Mesendoderm (in vitro differentiated cells): ENCODE measurements around the gene LRRN4CL.

Experiments
- DNase-seq: peaks from one replicate; pipeline ENCODE4 v3.0.0; 2013
- H2AK5ac ChIP-seq: 2 replicates; pipeline ENCODE4 v1.6.1; 2013; ENCODE audit warnings: low read length, inconsistent platforms
- H2BK120ac ChIP-seq: 2 replicates; pipeline ENCODE4 v1.6.1; 2013; ENCODE audit warnings: low read depth, mild to moderate bottlenecking, low read length, moderate library complexity, mixed read lengths
- H2BK15ac ChIP-seq: replicated peaks from 2 replicates; pipeline ENCODE4 v1.6.1; 2013; ENCODE audit warnings: low read depth, mild to moderate bottlenecking, moderate library complexity
- H2BK5ac ChIP-seq: 2 replicates; pipeline ENCODE4 v1.6.1; 2013; ENCODE audit warnings: low read length, inconsistent platforms
- H3K18ac ChIP-seq: 2 replicates; pipeline ENCODE4 v1.6.1; 2013; ENCODE audit warnings: mild to moderate bottlenecking, low read length, mixed read lengths
- H3K23ac ChIP-seq: one replicate; pipeline ENCODE4 v1.6.1; 2013; ENCODE audit warnings: low read length
- H3K27ac ChIP-seq: 2 replicates; pipeline ENCODE4 v1.5.1; 2013; ENCODE audit warnings: low read depth, mild to moderate bottlenecking, inconsistent platforms, low read length, moderate library complexity
- H3K27me3 ChIP-seq: 2 replicates; pipeline ENCODE4 v1.6.1; 2013; ENCODE audit warnings: low read length, control low read depth, mild to moderate bottlenecking, inconsistent platforms; ENCODE audit not compliant: insufficient read depth, poor library complexity
- H3K36me3 ChIP-seq: 2 replicates; pipeline ENCODE4 v1.6.1; 2013; ENCODE audit warnings: low read length, inconsistent platforms; ENCODE audit not compliant: control insufficient read depth, insufficient read depth
- H3K4ac ChIP-seq: one replicate; pipeline ENCODE4 v1.6.1; 2013; ENCODE audit warnings: low read depth, mild to moderate bottlenecking, low read length, moderate library complexity
- H3K4me1 ChIP-seq: 2 replicates; pipeline ENCODE4 v1.6.1; 2013; ENCODE audit warnings: low read depth, low read length, inconsistent platforms; ENCODE audit not compliant: control insufficient read depth
- H3K4me2 ChIP-seq: 2 replicates; pipeline ENCODE4 v1.6.1; 2013; ENCODE audit warnings: low read length
- H3K4me3 ChIP-seq: 2 replicates; pipeline ENCODE4 v1.5.1; 2013; ENCODE audit warnings: mild to moderate bottlenecking, low read length
- H3K56ac ChIP-seq: one replicate; pipeline ENCODE4 v1.6.1; 2013; ENCODE audit warnings: low read length
- H3K79me1 ChIP-seq: 2 replicates; pipeline ENCODE4 v1.6.1; 2013; ENCODE audit warnings: low read length, inconsistent platforms
- H3K79me2 ChIP-seq: 2 replicates; pipeline ENCODE4 v1.6.1; 2013; ENCODE audit warnings: mild to moderate bottlenecking, low read length; ENCODE audit not compliant: control insufficient read depth, insufficient read depth
- H3K9ac ChIP-seq: 2 replicates; pipeline ENCODE4 v1.6.1; 2013; ENCODE audit warnings: low read length, inconsistent platforms
- H4K5ac ChIP-seq: one replicate; pipeline ENCODE4 v1.6.1; 2013; ENCODE audit warnings: low read length
- H4K8ac ChIP-seq: one replicate; pipeline ENCODE4 v1.6.1; 2013; ENCODE audit warnings: low read depth, mild to moderate bottlenecking, control low read depth, low read length, moderate library complexity
- WGBS: extraction: QIAGEN DNeasy Blood & Tissue Kit; methylation state at CpG from one replicate; pipeline ENCODE4 v1.1.7; 2013; ENCODE audit warnings: low lambda C conversion rate, missing lambda C conversion rate; ENCODE audit not compliant: insufficient coverage; ENCODE audit errors: extremely low coverage; 5-methylcytosine and 5-hydroxymethylcytosine counted together

LRRN4CL gene

DNA sequence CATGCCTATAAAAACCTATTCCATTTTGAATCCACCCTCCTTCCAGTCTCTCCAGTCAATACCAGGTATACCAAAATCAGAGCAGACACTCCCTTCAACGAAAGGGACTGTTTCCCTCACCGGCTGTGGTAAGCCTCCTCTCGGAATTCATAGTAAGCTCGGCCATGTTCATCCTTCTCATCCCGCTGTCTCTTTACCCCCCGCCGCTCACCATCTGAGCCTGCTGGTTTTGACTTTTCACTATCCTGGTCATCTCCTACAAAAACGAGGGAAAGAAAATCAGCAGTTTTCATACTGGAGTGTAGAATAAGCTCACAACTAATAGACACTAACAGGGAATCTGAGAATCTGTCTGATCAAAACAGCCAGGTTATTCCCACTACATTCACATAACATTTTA is 34.8 kb upstream of the LRRN4CL start:
- H2BK5ac ChIP-seq, result no peak overlapping the region
- H3K4me2 ChIP-seq, result no peak overlapping the region
- H3K79me1 ChIP-seq, result peaks cover 16% of the 10 kb centered on the region
- no peak overlapping the region for H4K5ac ChIP-seq
- no peaks in the 10 kb centered on the region for H3K27me3 ChIP-seq
- H4K8ac ChIP-seq, result no peak overlapping the region
- WGBS, result no CpG with 5 or more reads among the region's 8 CpGs
- peak overlapping the region; percentile 54 for H3K9ac ChIP-seq
- no peak overlapping the region for H3K18ac ChIP-seq
- H2AK5ac ChIP-seq, result no peak overlapping the region
- H3K36me3 ChIP-seq, result peaks cover 32% of the 10 kb centered on the region
- no peak overlapping the region for H3K4ac ChIP-seq
- no peak overlapping the region for H2BK120ac ChIP-seq
- H3K4me3 ChIP-seq, result no peak overlapping the region
- peaks cover 46% of the 10 kb centered on the region for H3K79me2 ChIP-seq
- peaks cover 3% of the 10 kb centered on the region for H3K4me1 ChIP-seq
- no peak overlapping the region for H3K23ac ChIP-seq
- no peak for DNase-seq
- H3K56ac ChIP-seq, result peak overlapping the region; percentile 56
- H2BK15ac ChIP-seq, result no peak overlapping the region
- H3K27ac ChIP-seq, result no peak overlapping the region

DNA sequence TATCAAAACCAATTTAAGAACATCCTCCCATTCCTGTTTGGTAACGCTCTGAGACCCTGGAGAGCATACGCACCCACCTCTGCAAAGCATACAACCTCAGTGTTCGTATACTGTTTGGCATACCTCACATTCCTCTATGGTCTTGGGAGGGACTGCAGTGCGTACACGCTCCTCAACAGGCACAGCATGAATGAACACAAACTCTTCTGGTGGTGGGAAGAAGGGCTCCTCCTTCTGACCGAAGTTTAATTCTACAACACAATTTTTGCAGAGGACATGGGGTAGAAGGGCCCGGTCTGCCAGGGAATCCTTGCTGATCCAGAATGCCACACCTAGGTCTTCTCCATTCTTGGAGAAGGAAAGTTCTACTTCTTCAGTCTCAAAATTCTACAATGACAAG is 32.7 kb upstream of the LRRN4CL start:
- H4K8ac ChIP-seq, result no peak overlapping the region

GRCh38 chr11:62719302-62719978 is 30.1 kb upstream of the LRRN4CL start:
- H3K4me2 ChIP-seq, result no peak overlapping the region
- H4K5ac ChIP-seq, result no peak overlapping the region
- H2BK120ac ChIP-seq, result no peak overlapping the region
- H3K23ac ChIP-seq, result no peak overlapping the region
- no peak overlapping the region for H3K56ac ChIP-seq
- H3K18ac ChIP-seq, result no peak overlapping the region
- H3K4me1 ChIP-seq, result no peaks in the 10 kb centered on the region
- H2BK15ac ChIP-seq, result no peak overlapping the region
- peaks cover 44% of the 10 kb centered on the region for H3K36me3 ChIP-seq
- H3K4me3 ChIP-seq, result no peak overlapping the region
- H2AK5ac ChIP-seq, result no peak overlapping the region
- H3K79me2 ChIP-seq, result peaks cover 16% of the 10 kb centered on the region
- WGBS, result no CpG with 5 or more reads among the region's 2 CpGs
- H3K9ac ChIP-seq, result no peak overlapping the region
- no peak overlapping the region for H3K4ac ChIP-seq
- H4K8ac ChIP-seq, result no peak overlapping the region
- H2BK5ac ChIP-seq, result no peak overlapping the region
- H3K79me1 ChIP-seq, result peaks cover 17% of the 10 kb centered on the region
- H3K27me3 ChIP-seq, result no peaks in the 10 kb centered on the region
- no peak for DNase-seq
- no peak overlapping the region for H3K27ac ChIP-seq

More for the DNA sequence above, 32.7 kb upstream of the LRRN4CL start:
- H2BK120ac ChIP-seq, result no peak overlapping the region
- H3K27me3 ChIP-seq, result no peaks in the 10 kb centered on the region
- H3K9ac ChIP-seq, result no peak overlapping the region
- H3K79me2 ChIP-seq, result peaks cover 40% of the 10 kb centered on the region
- H2AK5ac ChIP-seq, result no peak overlapping the region
- WGBS, result no CpG with 5 or more reads among the region's 7 CpGs
- H4K5ac ChIP-seq, result no peak overlapping the region
- no peak overlapping the region for H2BK5ac ChIP-seq
- peaks cover 37% of the 10 kb centered on the region for H3K36me3 ChIP-seq
- peak; percentile 73 for DNase-seq
- no peak overlapping the region for H3K4me3 ChIP-seq
- no peak overlapping the region for H3K4ac ChIP-seq
- peaks cover 16% of the 10 kb centered on the region for H3K79me1 ChIP-seq
- H3K4me2 ChIP-seq, result no peak overlapping the region
- H3K56ac ChIP-seq, result no peak overlapping the region
- H3K4me1 ChIP-seq, result peaks cover 3% of the 10 kb centered on the region
- H3K27ac ChIP-seq, result no peak overlapping the region
- no peak overlapping the region for H3K18ac ChIP-seq
- no peak overlapping the region for H3K23ac ChIP-seq
- H2BK15ac ChIP-seq, result no peak overlapping the region

DNA sequence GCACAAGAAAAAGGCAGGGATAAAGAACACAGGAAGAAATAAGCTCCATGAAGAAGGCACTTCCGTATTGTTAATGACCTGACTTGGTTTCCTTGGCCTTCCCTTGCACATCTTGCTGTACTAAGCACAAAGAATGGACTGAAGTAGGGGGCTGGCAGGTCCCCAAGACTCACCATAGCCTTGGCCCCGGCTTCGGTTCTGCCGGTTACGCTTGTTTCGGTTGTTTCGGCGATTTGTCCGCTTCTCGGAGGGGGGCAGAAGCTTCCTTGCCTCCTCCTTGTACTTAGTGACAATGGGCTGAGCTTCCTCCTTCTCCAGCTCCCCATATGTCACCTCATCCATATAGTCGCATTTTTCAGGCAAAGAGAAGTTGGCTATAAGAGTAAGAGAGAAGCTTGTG is 27.5 kb upstream of the LRRN4CL start:
- no peak overlapping the region for H3K27ac ChIP-seq
- H2BK15ac ChIP-seq, result no peak overlapping the region
- H3K27me3 ChIP-seq, result no peaks in the 10 kb centered on the region
- H3K4me2 ChIP-seq, result no peak overlapping the region
- no peak overlapping the region for H3K56ac ChIP-seq
- H3K4ac ChIP-seq, result no peak overlapping the region
- peaks cover 29% of the 10 kb centered on the region for H3K36me3 ChIP-seq
- H2BK5ac ChIP-seq, result no peak overlapping the region
- H3K79me2 ChIP-seq, result no peaks in the 10 kb centered on the region
- no peak overlapping the region for H4K8ac ChIP-seq
- H3K4me3 ChIP-seq, result no peak overlapping the region
- no peak overlapping the region for H3K23ac ChIP-seq
- peaks cover 3% of the 10 kb centered on the region for H3K79me1 ChIP-seq
- H4K5ac ChIP-seq, result no peak overlapping the region
- H3K9ac ChIP-seq, result no peak overlapping the region
- DNase-seq, result no peak
- H2AK5ac ChIP-seq, result no peak overlapping the region
- H2BK120ac ChIP-seq, result no peak overlapping the region
- no CpG with 5 or more reads among the region's 11 CpGs for WGBS
- no peak overlapping the region for H3K18ac ChIP-seq
- no peaks in the 10 kb centered on the region for H3K4me1 ChIP-seq

GRCh38 chr11:62716206-62716605 is 26.9 kb upstream of the LRRN4CL start:
- Histone ChIP-seq H4K5ac (no peak overlapping the region), H2BK15ac (no peak overlapping the region), H3K56ac (no peak overlapping the region), H3K79me1 (peaks cover 1% of the 10 kb centered on the region), H2AK5ac (no peak overlapping the region), H3K23ac (no peak overlapping the region), H3K36me3 (peaks cover 24% of the 10 kb centered on the region), H3K18ac (no peak overlapping the region), H3K9ac (no peak overlapping the region), H3K27ac (no peak overlapping the region), H3K4me2 (no peak overlapping the region), H2BK5ac (no peak overlapping the region), H4K8ac (no peak overlapping the region), H3K79me2 (no peaks in the 10 kb centered on the region), H3K4ac (no peak overlapping the region), H3K4me1 (no peaks in the 10 kb centered on the region), H3K4me3 (no peak overlapping the region), H3K27me3 (no peaks in the 10 kb centered on the region), H2BK120ac (no peak overlapping the region)
- WGBS, result no CpG with 5 or more reads among the region's 5 CpGs
- DNase-seq, result no peak
